Measurements from ENCODE around the gene TCF25. TPM values are rescaled to one million over a fixed set of nuclear protein-coding genes. Genes with fewer than 3 reads are reported as not detected.
A peak's percentile ranks its signal among the peaks of the same experiment; 100 is the strongest.

The TCF25 gene
- total RNA-seq, 4 donors from 2014 or later = 68.9 to 110 (median 85.7) TPM

- intact Hi-C loops (cut with DNase I; ENCODE audit: low total_unique reads) (no loop called here), in situ Hi-C loops (cut with MboI; ENCODE audit: low sequenced_read_pairs in 4 of 4) (no loop called here)
- DNase-seq (no peak), ATAC-seq (no peak)
- H3K9me3 ChIP-seq = no peaks in the 10 kb centered on the region
- no peak overlapping the region for H3K27ac ChIP-seq
- no peaks in the 10 kb centered on the region for H3K27me3 ChIP-seq
- no peaks in the 10 kb centered on the region for H3K4me1 ChIP-seq
- H3K36me3 ChIP-seq = peaks cover 0 to 43% of the 10 kb centered on the region in 2 donors
- H3K4me3 ChIP-seq = no peak overlapping the region
- TF ChIP-seq POLR2A (IDR thresholded peaks at IDR 0.05) (no peak), CTCF (IDR thresholded peaks at IDR 0.05 in 4 of 5, conservative IDR thresholded peaks at IDR 0.05 in 1 of 5) (no peak)
Measured at GRCh38 chr16:89908236-89908635, 34.8 kb downstream of the TCF25 start.

- TF ChIP-seq POLR2A (IDR thresholded peaks at IDR 0.05) = no peak
- peak; percentile 44 to 82 (median 76) for TF ChIP-seq CTCF (IDR thresholded peaks at IDR 0.05 in 4 of 5, conservative IDR thresholded peaks at IDR 0.05 in 1 of 5)
- Histone ChIP-seq H3K27ac (no peak overlapping the region), H3K27me3 (no peaks in the 10 kb centered on the region), H3K9me3 (no peaks in the 10 kb centered on the region), H3K4me1 (no peaks in the 10 kb centered on the region), H3K4me3 (no peak overlapping the region), H3K36me3 (peaks cover 0 to 25% of the 10 kb centered on the region in 2 donors)
- intact Hi-C loops (cut with DNase I; ENCODE audit: low total_unique reads) = no loop called here
- DNase-seq (peak; percentile 40 to 62), ATAC-seq (peak in 1 of 2 donors; percentile 64)
- in situ Hi-C loops (cut with MboI; ENCODE audit: low sequenced_read_pairs in 4 of 4) = no loop called here
Measured at GRCh38 chr16:89909777-89910716, 36.7 kb downstream of the TCF25 start.

GRCh38 chr16:89910717-89911354 lies 37.4 kb downstream of the TCF25 start:
- H3K9me3 ChIP-seq = no peaks in the 10 kb centered on the region
- ATAC-seq (no peak), DNase-seq (no peak)
- H3K36me3 ChIP-seq = peaks cover 0 to 18% of the 10 kb centered on the region in 2 donors
- no peak for TF ChIP-seq POLR2A (IDR thresholded peaks at IDR 0.05)
- TF ChIP-seq CTCF (IDR thresholded peaks at IDR 0.05 in 4 of 5, conservative IDR thresholded peaks at IDR 0.05 in 1 of 5) = no peak
- H3K27ac ChIP-seq = no peak overlapping the region
- intact Hi-C loops (cut with DNase I; ENCODE audit: low total_unique reads) (no loop called here), in situ Hi-C loops (cut with MboI; ENCODE audit: low sequenced_read_pairs in 4 of 4) (no loop called here)
- no peaks in the 10 kb centered on the region for H3K4me1 ChIP-seq
- no peaks in the 10 kb centered on the region for H3K27me3 ChIP-seq
- H3K4me3 ChIP-seq = no peak overlapping the region

- H3K9me3 ChIP-seq = no peaks in the 10 kb centered on the region
- TF ChIP-seq CTCF (IDR thresholded peaks at IDR 0.05 in 4 of 5, conservative IDR thresholded peaks at IDR 0.05 in 1 of 5) (no peak), POLR2A (IDR thresholded peaks at IDR 0.05) (no peak)
- H3K27ac ChIP-seq = no peak overlapping the region
- no peaks in the 10 kb centered on the region for H3K4me1 ChIP-seq
- intact Hi-C loops (cut with DNase I; ENCODE audit: low total_unique reads) = no loop called here
- peaks cover 0 to 12% of the 10 kb centered on the region in 2 donors for H3K36me3 ChIP-seq
- no peak overlapping the region for H3K4me3 ChIP-seq
- no peaks in the 10 kb centered on the region for H3K27me3 ChIP-seq
- DNase-seq (no peak), ATAC-seq (no peak)
- in situ Hi-C loops (cut with MboI; ENCODE audit: low sequenced_read_pairs in 4 of 4) = no loop called here
Measured at GRCh38 chr16:89911375-89911774, 38.0 kb downstream of the TCF25 start.

All from gastrocnemius medialis (tissue), 4 donors.